Myocyte (in vitro differentiated cells): ENCODE results near the gene IMPG2. TPM values are rescaled to one million over a fixed set of nuclear protein-coding genes. Genes with fewer than 3 reads are reported as not detected.

Experiments
- DNase-seq: peaks from one replicate; pipeline ENCODE4 v3.0.0-alpha.2; 2012; ENCODE audit warnings: low read depth
- total RNA-seq: library from RNA; depleted of rRNA; stranded (reverse); fragments of >200 nt; gene quantifications from 2 replicates; pipeline ENCODE4 v1.2.3, GENCODE V29; 2014

Gene IMPG2
- total RNA-seq, 1 donor from 2014 or later: 0.67 TPM

GRCh38 chr3:101278727-101279126 lies 41.6 kb downstream of the IMPG2 start:
- no peak for DNase-seq

DNA sequence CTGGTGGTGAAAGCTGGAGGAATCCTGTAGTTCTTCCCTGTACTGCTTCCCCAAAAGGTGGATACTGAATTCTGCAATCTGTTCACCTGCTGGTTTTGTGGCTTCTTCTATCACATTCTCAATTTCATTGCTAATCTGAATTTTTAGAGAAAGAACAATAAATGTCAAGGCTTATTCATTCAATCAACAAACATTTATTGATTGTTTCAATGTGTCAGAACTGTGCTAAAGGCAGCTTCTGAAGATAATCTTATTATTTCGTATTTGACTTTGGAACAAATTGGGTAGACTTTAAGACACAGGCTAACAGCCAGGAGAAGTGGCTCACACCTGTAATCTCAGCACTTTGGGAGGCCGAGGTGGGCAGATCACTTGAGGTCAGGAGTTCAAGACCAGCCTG lies 46.8 kb downstream of the IMPG2 start:
- no peak for DNase-seq

DNA sequence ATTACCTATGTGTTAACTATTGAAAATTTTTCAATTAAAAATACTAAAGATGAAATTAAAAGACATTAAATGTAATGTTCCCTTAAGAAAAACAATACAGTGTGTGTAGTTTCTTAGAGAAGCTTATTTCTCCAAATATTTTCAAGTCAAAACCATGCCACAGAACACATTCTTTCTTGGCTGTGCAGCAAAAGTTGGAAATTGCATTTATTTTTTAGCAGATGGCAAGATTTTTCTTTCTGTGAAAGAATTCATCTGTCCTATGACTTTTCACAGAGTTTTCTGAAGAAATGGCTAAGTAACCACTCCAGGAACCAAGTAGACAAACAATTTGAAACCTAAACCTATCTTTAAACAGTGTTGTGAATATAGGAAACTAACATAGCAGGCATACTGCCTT lies 47.2 kb downstream of the IMPG2 start:
- no peak for DNase-seq

GRCh38 chr3:101271728-101272127 lies 48.6 kb downstream of the IMPG2 start:
- DNase-seq: no peak

GRCh38 chr3:101270149-101270548 lies 50.2 kb downstream of the IMPG2 start:
- DNase-seq: no peak

DNA sequence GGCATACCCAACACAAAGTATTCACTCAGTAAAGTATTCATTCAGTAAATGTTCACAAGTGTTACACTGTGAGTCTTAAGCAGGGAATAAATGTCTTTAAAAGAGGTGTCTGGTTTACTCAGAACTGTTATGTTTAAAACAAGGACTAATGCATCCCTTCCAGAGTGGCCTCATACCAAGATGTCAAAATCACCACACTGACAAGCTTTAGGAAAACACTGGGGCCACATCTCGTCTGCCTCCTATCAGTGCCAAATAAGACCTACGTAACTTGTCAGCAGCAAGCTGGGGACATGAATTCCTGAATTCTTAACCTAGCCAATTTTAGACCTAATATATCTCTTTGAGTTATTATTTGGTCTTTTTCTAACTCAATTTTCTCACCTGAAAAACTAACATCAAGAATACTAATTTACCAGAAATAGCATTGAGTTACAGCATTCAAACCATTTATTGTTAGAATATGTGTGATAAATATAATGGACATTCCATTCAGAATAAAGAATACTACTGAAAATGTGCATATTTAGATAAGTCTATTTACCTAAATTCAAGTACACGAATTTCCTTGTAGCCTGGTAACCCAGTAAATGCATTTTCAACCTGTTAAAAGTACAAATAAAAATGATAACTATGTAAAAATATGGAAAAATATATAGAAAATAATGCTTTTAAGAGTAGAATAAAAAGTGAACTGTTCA lies 51.3 kb downstream of the IMPG2 start:
- DNase-seq: no peak

DNA sequence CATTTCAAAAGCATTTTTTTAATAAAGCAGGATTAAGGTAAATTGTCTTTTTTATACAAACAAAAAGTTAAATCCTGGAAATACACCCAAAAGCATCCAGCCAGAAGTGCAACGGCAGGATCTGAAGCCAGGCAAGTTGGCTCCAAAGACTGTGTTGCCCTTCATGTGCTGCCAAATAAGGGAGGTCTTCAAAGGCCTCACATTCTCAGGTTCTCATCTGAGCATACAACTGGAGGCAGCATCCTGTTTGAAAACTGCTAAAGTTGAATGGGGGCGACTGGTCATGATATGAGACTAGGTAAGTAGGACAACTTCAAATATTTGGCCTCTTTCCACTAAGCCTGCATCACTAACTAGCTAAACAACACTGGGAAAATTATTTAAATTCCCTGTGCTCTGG lies 52.2 kb downstream of the IMPG2 start:
- DNase-seq: no peak

- peak; percentile 6 for DNase-seq
Observed at GRCh38 chr3:101266566-101266965, 53.8 kb downstream of the IMPG2 start.

GRCh38 chr3:101266071-101266470 lies 54.3 kb downstream of the IMPG2 start:
- no peak for DNase-seq

DNA sequence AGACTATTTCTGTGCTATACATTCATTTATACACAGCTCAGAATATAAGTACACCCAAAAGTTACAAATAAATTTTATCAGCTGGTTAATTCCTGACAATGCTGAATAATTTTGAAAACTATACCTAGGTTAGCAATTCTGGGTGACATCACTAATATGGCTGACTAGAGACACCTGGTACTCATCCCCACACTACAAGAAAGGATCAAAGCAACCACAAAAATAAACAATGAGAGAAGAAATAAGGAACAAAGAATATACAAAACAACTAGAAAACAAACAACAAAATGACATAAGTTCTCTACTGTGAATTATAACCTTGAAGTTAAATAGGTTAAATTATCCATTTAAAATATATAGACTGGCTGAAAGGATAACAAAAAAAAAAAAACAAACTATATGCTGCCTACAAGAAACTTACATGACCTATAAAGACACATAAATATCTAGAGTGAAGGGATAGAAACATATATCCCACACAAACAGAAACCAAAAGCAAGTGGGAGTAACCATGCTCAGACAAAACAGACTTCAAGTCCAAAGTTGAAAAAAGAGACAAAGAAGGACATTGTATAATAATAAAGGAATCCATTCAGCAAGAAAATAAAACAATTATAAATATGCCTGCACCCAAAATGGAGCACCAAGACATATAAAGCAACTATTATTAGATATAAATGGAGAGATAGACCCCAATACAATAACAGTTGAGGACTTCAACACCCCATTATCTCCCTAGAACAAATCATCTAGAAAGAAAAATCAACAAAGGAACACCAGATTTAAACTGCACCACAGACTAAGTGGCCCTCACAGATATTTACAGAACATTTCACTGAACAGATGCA lies 57.8 kb downstream of the IMPG2 start:
- no peak for DNase-seq

GRCh38 chr3:101261506-101261905 lies 58.9 kb downstream of the IMPG2 start:
- DNase-seq: peak; percentile 37

- no peak for DNase-seq
Observed at GRCh38 chr3:101259485-101260341, 60.7 kb downstream of the IMPG2 start.

GRCh38 chr3:101256511-101256910 lies 63.9 kb downstream of the IMPG2 start:
- no peak for DNase-seq

DNA sequence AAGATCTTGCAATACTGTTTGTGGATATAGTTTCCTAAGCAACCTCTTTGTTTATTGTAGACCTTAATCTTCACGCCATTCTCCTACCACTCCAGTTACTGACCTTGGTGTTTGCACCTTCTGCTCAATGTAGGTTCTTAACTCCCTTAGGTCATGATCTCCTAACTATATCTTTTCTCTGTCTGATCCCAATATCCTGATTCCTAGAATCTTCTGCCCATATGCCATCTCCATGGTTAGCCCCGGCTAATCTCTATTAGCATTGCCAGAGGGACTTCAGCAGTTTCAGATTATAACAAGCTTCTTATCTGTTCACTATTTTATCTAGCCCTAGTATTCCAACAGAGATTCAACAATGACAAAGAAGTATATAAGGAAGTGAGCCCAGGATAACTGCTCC lies 64.9 kb downstream of the IMPG2 start:
- DNase-seq: no peak

- DNase-seq: peak; percentile 31
Observed at GRCh38 chr3:101253396-101253795, 67.0 kb downstream of the IMPG2 start.

DNA sequence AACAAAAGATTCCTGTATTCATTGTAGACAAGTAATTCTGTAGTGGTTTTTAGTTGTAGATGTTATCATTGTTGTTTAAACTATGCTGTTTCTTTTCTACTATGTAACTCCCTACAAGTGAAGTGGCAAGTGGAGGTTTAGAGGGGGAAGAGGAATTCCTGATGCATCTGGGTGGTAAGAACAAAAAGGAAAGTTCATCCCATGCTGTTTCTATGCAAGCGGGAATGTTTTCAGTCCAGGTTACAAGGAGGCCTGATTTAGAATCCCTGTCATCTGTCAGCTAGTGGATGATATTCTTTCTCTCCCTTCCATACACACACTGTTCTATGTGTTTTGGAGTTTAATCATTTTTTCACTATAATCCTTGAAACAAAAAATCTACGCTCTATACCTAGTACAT lies 67.4 kb downstream of the IMPG2 start:
- DNase-seq: no peak

GRCh38 chr3:101252307-101252706 lies 68.1 kb downstream of the IMPG2 start:
- DNase-seq: no peak

- DNase-seq: no peak
Observed at GRCh38 chr3:101251441-101251840, 68.9 kb downstream of the IMPG2 start.

GRCh38 chr3:101249522-101249921 lies 70.9 kb downstream of the IMPG2 start:
- DNase-seq: no peak

DNA sequence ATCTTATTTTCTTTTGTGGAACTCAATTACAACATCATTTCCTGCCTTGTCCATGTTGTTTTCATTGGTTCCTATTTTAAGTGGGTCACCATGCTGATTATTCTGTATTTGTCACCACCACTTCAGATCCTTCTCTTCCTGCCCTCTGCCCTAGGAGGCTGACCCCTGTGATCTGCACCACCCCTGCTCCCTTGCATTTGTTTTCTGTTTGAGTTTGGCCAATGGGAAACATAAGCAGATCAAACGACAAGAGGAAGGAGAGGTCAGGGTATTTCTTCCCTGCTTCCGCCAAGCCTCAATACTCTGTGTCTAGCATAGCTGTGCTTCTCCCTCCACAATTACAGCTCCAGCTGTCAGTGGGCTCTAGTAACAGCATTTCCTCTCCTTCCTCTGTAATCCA lies 71.6 kb downstream of the IMPG2 start:
- peak; percentile 42 for DNase-seq

GRCh38 chr3:101244212-101244575 lies 76.2 kb downstream of the IMPG2 start:
- DNase-seq: no peak
